Measurements from ENCODE around the gene LBHD1. TPM values are rescaled to one million over a fixed set of nuclear protein-coding genes. Genes with fewer than 3 reads are reported as not detected.

Gene LBHD1
- total and polyA plus RNA-seq, 2 of the 13 experiments (the other 11 are each of a cell fraction or from before 2014, with no cell fraction given), result 3.2 to 3.7 TPM

DNA sequence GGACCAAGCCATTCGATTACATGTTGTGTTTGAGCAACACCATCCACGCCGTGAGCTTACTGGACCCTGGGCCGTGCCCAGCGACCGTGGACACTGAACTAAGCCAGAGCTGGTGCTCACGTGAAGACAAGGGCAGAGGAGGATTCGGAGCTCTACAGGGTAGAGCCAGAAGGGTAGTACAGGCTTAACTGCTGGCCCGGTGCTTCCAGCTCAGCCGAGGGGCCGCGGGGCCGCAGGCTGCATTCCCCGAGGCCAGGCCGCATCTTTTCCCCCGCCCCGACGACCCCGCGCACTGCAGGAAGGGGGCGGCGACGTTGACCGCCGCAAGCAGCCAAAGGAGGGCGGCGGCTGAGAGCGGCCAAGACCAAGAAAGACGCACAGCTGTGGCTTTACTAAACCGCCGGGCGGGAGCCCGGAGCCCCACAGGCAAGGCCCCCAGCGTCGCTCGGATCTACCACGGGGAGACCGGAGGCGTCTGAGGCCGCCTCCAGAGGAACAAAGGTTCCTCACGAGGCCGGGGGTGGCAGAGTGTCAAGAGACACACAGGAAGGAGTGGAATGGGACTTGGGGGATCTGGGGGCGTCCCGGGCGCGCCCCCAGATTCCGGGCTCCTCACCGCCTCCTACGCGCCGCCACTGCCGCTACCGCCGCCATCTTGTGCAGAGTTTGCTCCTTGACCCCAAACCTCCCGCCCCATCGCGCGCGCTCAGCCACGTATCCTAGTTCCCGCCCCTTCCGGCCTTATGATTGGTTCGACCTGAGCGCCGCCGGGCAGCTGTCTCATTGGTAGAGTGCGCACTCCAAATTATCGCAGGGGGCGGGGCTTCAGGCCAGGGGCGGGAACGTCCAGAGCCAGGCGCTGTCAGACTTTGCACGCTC lies 25.9 kb downstream of the LBHD1 start, which contains the start of gene GANAB (continued):
- TF ChIP-seq, protein P1, sequence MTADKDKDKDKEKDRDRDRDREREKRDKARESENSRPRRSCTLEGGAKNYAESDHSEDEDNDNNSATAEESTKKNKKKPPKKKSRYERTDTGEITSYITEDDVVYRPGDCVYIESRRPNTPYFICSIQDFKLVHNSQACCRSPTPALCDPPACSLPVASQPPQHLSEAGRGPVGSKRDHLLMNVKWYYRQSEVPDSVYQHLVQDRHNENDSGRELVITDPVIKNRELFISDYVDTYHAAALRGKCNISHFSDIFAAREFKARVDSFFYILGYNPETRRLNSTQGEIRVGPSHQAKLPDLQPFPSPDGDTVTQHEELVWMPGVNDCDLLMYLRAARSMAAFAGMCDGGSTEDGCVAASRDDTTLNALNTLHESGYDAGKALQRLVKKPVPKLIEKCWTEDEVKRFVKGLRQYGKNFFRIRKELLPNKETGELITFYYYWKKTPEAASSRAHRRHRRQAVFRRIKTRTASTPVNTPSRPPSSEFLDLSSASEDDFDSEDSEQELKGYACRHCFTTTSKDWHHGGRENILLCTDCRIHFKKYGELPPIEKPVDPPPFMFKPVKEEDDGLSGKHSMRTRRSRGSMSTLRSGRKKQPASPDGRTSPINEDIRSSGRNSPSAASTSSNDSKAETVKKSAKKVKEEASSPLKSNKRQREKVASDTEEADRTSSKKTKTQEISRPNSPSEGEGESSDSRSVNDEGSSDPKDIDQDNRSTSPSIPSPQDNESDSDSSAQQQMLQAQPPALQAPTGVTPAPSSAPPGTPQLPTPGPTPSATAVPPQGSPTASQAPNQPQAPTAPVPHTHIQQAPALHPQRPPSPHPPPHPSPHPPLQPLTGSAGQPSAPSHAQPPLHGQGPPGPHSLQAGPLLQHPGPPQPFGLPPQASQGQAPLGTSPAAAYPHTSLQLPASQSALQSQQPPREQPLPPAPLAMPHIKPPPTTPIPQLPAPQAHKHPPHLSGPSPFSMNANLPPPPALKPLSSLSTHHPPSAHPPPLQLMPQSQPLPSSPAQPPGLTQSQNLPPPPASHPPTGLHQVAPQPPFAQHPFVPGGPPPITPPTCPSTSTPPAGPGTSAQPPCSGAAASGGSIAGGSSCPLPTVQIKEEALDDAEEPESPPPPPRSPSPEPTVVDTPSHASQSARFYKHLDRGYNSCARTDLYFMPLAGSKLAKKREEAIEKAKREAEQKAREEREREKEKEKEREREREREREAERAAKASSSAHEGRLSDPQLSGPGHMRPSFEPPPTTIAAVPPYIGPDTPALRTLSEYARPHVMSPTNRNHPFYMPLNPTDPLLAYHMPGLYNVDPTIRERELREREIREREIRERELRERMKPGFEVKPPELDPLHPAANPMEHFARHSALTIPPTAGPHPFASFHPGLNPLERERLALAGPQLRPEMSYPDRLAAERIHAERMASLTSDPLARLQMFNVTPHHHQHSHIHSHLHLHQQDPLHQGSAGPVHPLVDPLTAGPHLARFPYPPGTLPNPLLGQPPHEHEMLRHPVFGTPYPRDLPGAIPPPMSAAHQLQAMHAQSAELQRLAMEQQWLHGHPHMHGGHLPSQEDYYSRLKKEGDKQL (CRISPR knock-in tag; IDR thresholded peaks at IDR 0.05; ENCODE audit: low read depth), result no peak
- TF ChIP-seq ZNF552 (CRISPR knock-in tag; IDR thresholded peaks at IDR 0.05; ENCODE audit: borderline replicate concordance) (no peak), SNAI1 (CRISPR knock-in tag; IDR thresholded peaks at IDR 0.05; ENCODE audit: borderline replicate concordance) (no peak), ZNF121 (CRISPR knock-in tag; IDR thresholded peaks at IDR 0.05) (0 out of 2 replicates have a peak, but pooled peaks have one; percentile 9), ZNF331 (CRISPR knock-in tag; IDR thresholded peaks at IDR 0.05) (peak; percentile 50; the same call in 1 of the 2 replicates), ZNF614 (CRISPR knock-in tag; IDR thresholded peaks at IDR 0.05; ENCODE audit: borderline replicate concordance) (peak; percentile 16; the same call in 1 of the 2 replicates), IRF2 (CRISPR knock-in tag; IDR thresholded peaks at IDR 0.05) (peak; percentile 27), TOE1 (CRISPR knock-in tag; IDR thresholded peaks at IDR 0.05) (no peak), ZNF567 (CRISPR knock-in tag; IDR thresholded peaks at IDR 0.05; ENCODE audit: borderline replicate concordance) (no peak), NFRKB (IDR thresholded peaks at IDR 0.05) (peak; percentile 26; the same call in 1 of the 2 replicates), ZFP62 (CRISPR knock-in tag; IDR thresholded peaks at IDR 0.05) (no peak)
- TF ChIP-seq, protein P2, sequence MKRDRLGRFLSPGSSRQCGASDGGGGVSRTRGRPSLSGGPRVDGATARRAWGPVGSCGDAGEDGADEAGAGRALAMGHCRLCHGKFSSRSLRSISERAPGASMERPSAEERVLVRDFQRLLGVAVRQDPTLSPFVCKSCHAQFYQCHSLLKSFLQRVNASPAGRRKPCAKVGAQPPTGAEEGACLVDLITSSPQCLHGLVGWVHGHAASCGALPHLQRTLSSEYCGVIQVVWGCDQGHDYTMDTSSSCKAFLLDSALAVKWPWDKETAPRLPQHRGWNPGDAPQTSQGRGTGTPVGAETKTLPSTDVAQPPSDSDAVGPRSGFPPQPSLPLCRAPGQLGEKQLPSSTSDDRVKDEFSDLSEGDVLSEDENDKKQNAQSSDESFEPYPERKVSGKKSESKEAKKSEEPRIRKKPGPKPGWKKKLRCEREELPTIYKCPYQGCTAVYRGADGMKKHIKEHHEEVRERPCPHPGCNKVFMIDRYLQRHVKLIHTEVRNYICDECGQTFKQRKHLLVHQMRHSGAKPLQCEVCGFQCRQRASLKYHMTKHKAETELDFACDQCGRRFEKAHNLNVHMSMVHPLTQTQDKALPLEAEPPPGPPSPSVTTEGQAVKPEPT (CRISPR knock-in tag; IDR thresholded peaks at IDR 0.05; ENCODE audit: low read depth), result no peak
- TF ChIP-seq, protein P3, sequence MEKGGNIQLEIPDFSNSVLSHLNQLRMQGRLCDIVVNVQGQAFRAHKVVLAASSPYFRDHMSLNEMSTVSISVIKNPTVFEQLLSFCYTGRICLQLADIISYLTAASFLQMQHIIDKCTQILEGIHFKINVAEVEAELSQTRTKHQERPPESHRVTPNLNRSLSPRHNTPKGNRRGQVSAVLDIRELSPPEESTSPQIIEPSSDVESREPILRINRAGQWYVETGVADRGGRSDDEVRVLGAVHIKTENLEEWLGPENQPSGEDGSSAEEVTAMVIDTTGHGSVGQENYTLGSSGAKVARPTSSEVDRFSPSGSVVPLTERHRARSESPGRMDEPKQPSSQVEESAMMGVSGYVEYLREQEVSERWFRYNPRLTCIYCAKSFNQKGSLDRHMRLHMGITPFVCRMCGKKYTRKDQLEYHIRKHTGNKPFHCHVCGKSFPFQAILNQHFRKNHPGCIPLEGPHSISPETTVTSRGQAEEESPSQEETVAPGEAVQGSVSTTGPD (CRISPR knock-in tag; IDR thresholded peaks at IDR 0.05), result no peak
- TF ChIP-seq, protein P4, sequence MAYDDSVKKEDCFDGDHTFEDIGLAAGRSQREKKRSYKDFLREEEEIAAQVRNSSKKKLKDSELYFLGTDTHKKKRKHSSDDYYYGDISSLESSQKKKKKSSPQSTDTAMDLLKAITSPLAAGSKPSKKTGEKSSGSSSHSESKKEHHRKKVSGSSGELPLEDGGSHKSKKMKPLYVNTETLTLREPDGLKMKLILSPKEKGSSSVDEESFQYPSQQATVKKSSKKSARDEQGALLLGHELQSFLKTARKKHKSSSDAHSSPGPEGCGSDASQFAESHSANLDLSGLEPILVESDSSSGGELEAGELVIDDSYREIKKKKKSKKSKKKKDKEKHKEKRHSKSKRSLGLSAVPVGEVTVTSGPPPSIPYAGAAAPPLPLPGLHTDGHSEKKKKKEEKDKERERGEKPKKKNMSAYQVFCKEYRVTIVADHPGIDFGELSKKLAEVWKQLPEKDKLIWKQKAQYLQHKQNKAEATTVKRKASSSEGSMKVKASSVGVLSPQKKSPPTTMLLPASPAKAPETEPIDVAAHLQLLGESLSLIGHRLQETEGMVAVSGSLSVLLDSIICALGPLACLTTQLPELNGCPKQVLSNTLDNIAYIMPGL (CRISPR knock-in tag; IDR thresholded peaks at IDR 0.05; ENCODE audit: borderline replicate concordance in 1 of 2, low read depth in 1 of 2), result peak; percentile 21 to 51; a peak in 1 of 4 replicates
- TF ChIP-seq, protein P5, sequence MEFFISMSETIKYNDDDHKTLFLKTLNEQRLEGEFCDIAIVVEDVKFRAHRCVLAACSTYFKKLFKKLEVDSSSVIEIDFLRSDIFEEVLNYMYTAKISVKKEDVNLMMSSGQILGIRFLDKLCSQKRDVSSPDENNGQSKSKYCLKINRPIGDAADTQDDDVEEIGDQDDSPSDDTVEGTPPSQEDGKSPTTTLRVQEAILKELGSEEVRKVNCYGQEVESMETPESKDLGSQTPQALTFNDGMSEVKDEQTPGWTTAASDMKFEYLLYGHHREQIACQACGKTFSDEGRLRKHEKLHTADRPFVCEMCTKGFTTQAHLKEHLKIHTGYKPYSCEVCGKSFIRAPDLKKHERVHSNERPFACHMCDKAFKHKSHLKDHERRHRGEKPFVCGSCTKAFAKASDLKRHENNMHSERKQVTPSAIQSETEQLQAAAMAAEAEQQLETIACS (CRISPR knock-in tag; IDR thresholded peaks at IDR 0.05), result no peak

Measured in HepG2 (cell line).